Thoracic aorta (tissue), 2 donors: ENCODE data around the gene ERN1. TPM values are rescaled to one million over a fixed set of nuclear protein-coding genes. Genes with fewer than 3 reads are reported as not detected.

Source experiments
- ATAC-seq: fragments of 150-250 bp; one replicate; pipeline ENCODE4 v1.8.0; 2017; ENCODE audit warnings: low read depth; ENCODE audit not compliant: insufficient number of reproducible peaks, low FRiP score
- DNase-seq: peaks from one replicate; pipeline ENCODE4 v3.0.0-alpha.2; 2020; ENCODE audit warnings: low spot score
- H3K27ac ChIP-seq, 2 donors: fragments of 200-600 bp; sonication (generic); 1 replicate in 1 of 2; 2 replicates in 1 of 2; pipeline ENCODE4 v1.5.1; 2016; ENCODE audit warnings: mild to moderate bottlenecking in 2 of 2, moderate library complexity in 2 of 2
- H3K27me3 ChIP-seq: fragments of 200-600 bp; sonication (generic); replicated peaks from 2 replicates; pipeline ENCODE4 v1.6.0; 2016; ENCODE audit warnings: mild to moderate bottlenecking; ENCODE audit not compliant: insufficient read depth
- H3K36me3 ChIP-seq: fragments of 200-600 bp; sonication (generic); one replicate; pipeline ENCODE4 v1.5.1; 2016
- H3K4me1 ChIP-seq, 2 donors: fragments of 200-600 bp; sonication (generic); 1 replicate in 1 of 2; 2 replicates in 1 of 2; pipeline versions ENCODE4 v1.5.1 to v1.6.0; 2016; ENCODE audit warnings: low read depth in 2 of 2, mild to moderate bottlenecking in 1 of 2; ENCODE audit not compliant: control insufficient read depth in 1 of 2
- H3K4me3 ChIP-seq: fragments of 200-600 bp; sonication (generic); 2 replicates; pipeline ENCODE4 v1.5.1; 2016; ENCODE audit warnings: mild to moderate bottlenecking
- H3K9me3 ChIP-seq: fragments of 200-600 bp; sonication (generic); 2 replicates; pipeline ENCODE4 v1.5.1; 2016
- CTCF ChIP-seq: fragments of 200-600 bp; sonication (generic); IDR thresholded peaks from one replicate; pipeline ENCODE4 v1.5.1; 2019; ENCODE audit warnings: antibody characterized with exemption
- total RNA-seq, 2 donors: library from RNA; depleted of rRNA; stranded (reverse); fragments of >200 nt; gene quantifications; one replicate each; pipeline versions ENCODE4 v1.1.0 to v1.2.3, GENCODE V29; 2016

Gene ERN1
- total RNA-seq, 2 donors from 2014 or later: 13.0 to 22.7 TPM

DNA sequence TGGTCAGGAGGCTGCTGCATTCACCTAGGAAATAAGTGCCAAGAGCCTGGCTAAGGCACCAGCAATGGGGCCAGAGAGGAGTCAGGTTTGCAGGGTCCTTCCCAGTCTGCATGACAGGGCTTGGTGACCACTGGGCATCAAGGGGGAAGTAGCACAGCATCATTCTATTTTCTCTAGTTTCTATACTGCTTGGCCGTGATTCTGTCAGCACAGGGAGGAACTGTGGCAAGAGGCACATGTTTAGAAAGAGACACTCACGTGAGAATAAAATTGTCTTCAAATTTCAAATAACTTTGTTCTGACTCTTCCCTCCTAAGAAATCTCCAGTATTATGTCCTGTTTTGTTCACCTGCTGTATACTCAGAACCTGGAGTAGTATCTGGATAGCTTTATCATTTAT is 37.8 kb downstream of the ERN1 start:
- DNase-seq: no peak
- Histone ChIP-seq H3K36me3 (no peaks in the 10 kb centered on the region), H3K9me3 (no peaks in the 10 kb centered on the region), H3K4me3 (no peak overlapping the region), H3K27ac (no peak overlapping the region), H3K27me3 (no peaks in the 10 kb centered on the region), H3K4me1 (peaks cover 13 to 22% of the 10 kb centered on the region in 2 donors)
- no peak for TF ChIP-seq CTCF
- ATAC-seq: no peak

DNA sequence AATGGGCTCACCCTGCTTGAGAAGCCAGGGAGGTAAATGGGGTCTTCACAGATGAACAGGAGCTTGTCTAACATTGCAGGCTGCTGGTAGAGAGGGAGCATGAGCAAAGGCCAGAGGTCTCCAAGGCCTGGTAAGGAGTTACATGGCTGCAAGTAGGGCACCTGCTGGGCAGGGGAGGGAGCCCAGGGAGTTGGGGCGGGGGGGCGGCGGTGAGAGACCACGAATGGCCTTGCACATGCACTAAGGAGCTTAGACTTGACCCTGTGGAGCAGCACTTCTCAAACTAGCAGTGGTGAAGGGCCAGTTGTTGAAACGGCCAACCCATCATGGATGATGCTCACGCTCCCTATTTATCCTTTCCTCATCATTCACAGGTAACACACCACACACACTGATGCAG is 38.4 kb downstream of the ERN1 start:
- Histone ChIP-seq H3K4me3 (no peak overlapping the region), H3K27ac (no peak overlapping the region), H3K27me3 (no peaks in the 10 kb centered on the region), H3K36me3 (no peaks in the 10 kb centered on the region), H3K4me1 (peaks cover 9 to 17% of the 10 kb centered on the region in 2 donors), H3K9me3 (no peaks in the 10 kb centered on the region)
- TF ChIP-seq CTCF: no peak
- ATAC-seq (no peak), DNase-seq (no peak)

DNA sequence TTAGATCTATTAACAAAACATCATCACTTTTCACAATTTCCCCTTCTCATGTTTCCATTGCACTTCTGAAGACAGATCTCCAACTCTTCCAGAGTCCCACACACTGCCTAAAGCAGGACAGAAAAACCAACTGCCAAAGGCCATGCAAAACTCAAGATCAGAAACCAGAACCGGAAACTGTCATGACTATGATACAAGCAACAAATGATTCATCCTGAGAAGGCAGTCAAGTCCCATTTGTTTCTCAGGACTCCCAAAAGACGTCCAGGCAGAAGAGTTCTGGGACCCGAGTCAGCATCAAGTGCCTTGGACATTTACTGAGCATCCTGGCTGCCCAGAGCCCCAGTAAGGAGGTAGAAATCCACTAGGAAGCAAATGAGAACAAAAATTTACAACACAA is 38.8 kb downstream of the ERN1 start:
- Histone ChIP-seq H3K27me3 (no peaks in the 10 kb centered on the region), H3K36me3 (no peaks in the 10 kb centered on the region), H3K27ac (no peak overlapping the region), H3K4me3 (no peak overlapping the region), H3K9me3 (no peaks in the 10 kb centered on the region), H3K4me1 (peaks cover 9 to 15% of the 10 kb centered on the region in 2 donors)
- TF ChIP-seq CTCF: no peak
- ATAC-seq: no peak
- no peak for DNase-seq

- DNase-seq (no peak), ATAC-seq (no peak)
- no peak for TF ChIP-seq CTCF
- Histone ChIP-seq H3K27me3 (no peaks in the 10 kb centered on the region), H3K4me3 (no peak overlapping the region), H3K36me3 (no peaks in the 10 kb centered on the region), H3K4me1 (peaks cover 9 to 15% of the 10 kb centered on the region in 2 donors), H3K27ac (no peak overlapping the region), H3K9me3 (no peaks in the 10 kb centered on the region)
These were observed 39.8 kb downstream of the ERN1 start for GRCh38 chr17:64090144-64090543.

DNA sequence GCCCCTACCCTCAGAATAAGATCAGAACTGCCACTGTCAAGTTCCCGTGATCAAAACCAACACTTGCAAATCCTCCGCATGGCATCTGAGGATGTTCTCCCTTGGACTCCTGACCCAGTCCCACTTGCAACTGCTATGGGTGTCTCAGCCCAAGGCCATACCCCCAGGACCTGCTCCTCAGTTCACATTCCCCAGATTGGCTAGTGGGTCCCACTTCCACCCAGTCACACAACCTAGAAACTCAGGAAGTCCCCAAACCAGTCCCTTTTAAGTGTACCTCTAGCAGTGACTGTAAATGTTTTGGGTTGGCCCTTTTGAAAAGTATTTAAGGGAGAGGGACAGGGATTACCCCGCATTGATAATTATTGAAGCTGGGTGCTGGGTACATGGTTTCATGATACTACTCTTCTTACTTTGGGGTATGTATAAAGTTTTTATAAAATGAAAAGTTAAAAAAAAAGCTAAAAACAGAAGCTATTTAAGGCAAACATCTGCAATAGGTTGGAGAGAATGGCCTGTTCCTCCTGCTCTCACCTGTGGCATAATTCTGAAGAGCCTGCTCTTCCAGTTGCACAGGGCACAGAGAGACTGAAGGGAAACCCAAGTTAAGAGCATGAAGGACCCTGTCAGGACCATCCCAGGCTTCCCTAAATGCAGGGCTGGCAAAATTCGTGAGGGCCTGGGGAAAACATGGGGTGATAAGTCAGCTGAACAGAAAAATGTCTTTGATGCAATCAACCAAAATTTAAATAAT is 42.5 kb downstream of the ERN1 start:
- Histone ChIP-seq H3K4me3 (no peak overlapping the region), H3K9me3 (no peaks in the 10 kb centered on the region), H3K27ac (no peak overlapping the region), H3K36me3 (no peaks in the 10 kb centered on the region), H3K27me3 (no peaks in the 10 kb centered on the region), H3K4me1 (peaks cover 21 to 30% of the 10 kb centered on the region in 2 donors)
- ATAC-seq: no peak
- no peak for TF ChIP-seq CTCF
- DNase-seq: no peak
